Heart right ventricle (tissue), 16 donors: ENCODE data around the gene ANAPC16. TPM values are rescaled to one million over a fixed set of nuclear protein-coding genes. Genes with fewer than 3 reads are reported as not detected.
"Not testable (repeated sequence)": the region's sequence is repeated elsewhere in the genome, so short reads cannot be mapped to it uniquely, and the experiment has no call there.

Experiments
- ATAC-seq, 8 donors: fragments of 200-7000 bp; cut with Tn5 transposase; one replicate each; pipeline ENCODE4 v1.9.1; 2020; ENCODE audit warnings: mild to moderate bottlenecking in 8 of 8, moderate library complexity in 8 of 8, moderate number of reproducible peaks in 1 of 8
- DNase-seq, 2 donors: peaks; one replicate each; pipeline ENCODE4 v3.0.0-alpha.2; 2020
- H3K27ac ChIP-seq, 10 donors: fragments of 200-600 bp; sonication (generic) in 2 of 10; one replicate each; pipeline versions ENCODE4 v1.5.0 to v1.8.0; 2020 to 2022; ENCODE audit warnings: mild to moderate bottlenecking in 3 of 10
- H3K27me3 ChIP-seq, 7 donors: fragments of 200-600 bp; one replicate each; pipeline ENCODE4 v1.8.0; 2021 to 2022; ENCODE audit warnings: mild to moderate bottlenecking in 2 of 7
- H3K36me3 ChIP-seq, 9 donors: fragments of 200-600 bp; sonication (generic) in 1 of 9; one replicate each; pipeline versions ENCODE4 v1.5.0 to v1.8.0; 2020 to 2022; ENCODE audit warnings: mild to moderate bottlenecking in 2 of 9
- H3K4me1 ChIP-seq, 9 donors: fragments of 200-600 bp; sonication (generic) in 1 of 9; one replicate each; pipeline versions ENCODE4 v1.5.0 to v1.8.0; 2020 to 2022; ENCODE audit warnings: mild to moderate bottlenecking in 4 of 9
- H3K4me3 ChIP-seq, 10 donors: fragments of 200-600 bp; sonication (generic) in 2 of 10; one replicate each; pipeline versions ENCODE4 v1.5.0 to v1.8.0; 2020 to 2022; ENCODE audit warnings: mild to moderate bottlenecking in 7 of 10, moderate library complexity in 2 of 10
- H3K9me3 ChIP-seq, 11 donors: fragments of 200-600 bp in 10 of 11; sonication (generic) in 2 of 11; one replicate each; pipeline versions ENCODE4 v1.5.0 to v1.8.0; 2013 to 2022; ENCODE audit warnings: mild to moderate bottlenecking in 2 of 11, control low read depth in 1 of 11, moderate library complexity in 1 of 11
- WGBS, 2 donors: extraction: QIAGEN DNeasy Blood & Tissue Kit; methylation state at CpG; one replicate each; pipeline ENCODE4 v1.1.7; 2013; ENCODE audit warnings: inconsistent platforms in 1 of 2; 5-methylcytosine and 5-hydroxymethylcytosine counted together
- intact Hi-C, 10 donors: fragments of 100-400 bp; cut with DNase I; formaldehyde crosslinking; loops; one replicate each; pipeline versions ENCODE4 v1.11.1 to v1.14.2; 2022
- polyA plus RNA-seq, 2 donors: library from polyadenylated mRNA; stranded (reverse); fragments of 200-250 nt; gene quantifications; one replicate each; pipeline ENCODE4 v1.2.3, GENCODE V29; 2013
- total RNA-seq, 10 donors: library from RNA; stranded (reverse); fragmentation: NEBNext Ultra II Directional in 3 of 10; extraction: Animal tissue kit (Norgen Biotek cat#: 25700) in 3 of 10; gene quantifications; one replicate each; pipeline versions ENCODE4 v1.2.1 to v1.2.4, GENCODE V29; 2021 to 2023
- TF ChIP-seq, protein P1 (sequence below), 9 donors: fragments of 200-600 bp; sonication (generic) in 2 of 9; IDR thresholded peaks; one replicate each; pipeline versions ENCODE4 v1.5.0 to v1.8.0; 2021 to 2022; ENCODE audit warnings: antibody characterized with exemption in 9 of 9, mild to moderate bottlenecking in 5 of 9, moderate library complexity in 1 of 9
- donor health status: Arrhythmogenic right ventricular cardiomyopathy.
- donor health status: ischemic (EF 13 %, LVEDD 7.1; RV severe dilation, severe dysfunction).
- donor health status: healthy with polysubstance abuse.
- donor health status: DM: no; HTN: yes; CAD: no.
- donor health status: DM: no; HTN: no; CAD: no.
- donor health status: ischemic (EF 25% LVEDD 6.9; RV normal size, moderate dysfunction).
- donor health status: ischemic (EF 25% LVEDD 5.7; RV mildly dilated, moderate dysfunction).
- donor health status: healthy.
- donor health status: DM: yes; HTN: yes; CAD: no.
- donor health status: Ischemic cardiomyopathy.
- donor health status: ischemic (EF 35%, LVEDD 5.7; RV mildly dilated, moderate dysfunction).
- donor health status: nonischemic (EF 11% LVEDD 7.7; RV severe dilation, severe dysfunction).
- donor health status: DM: yes; HTN: yes; CAD: no.
- donor health status: PGD.
- donor health status: ischemic (EF 29% LVEDD 5.4; RV normal size, mild dysfunction).
- donor health status: nonischemic (EF 23%, LVEDD 6.1; RV moderate dilation, normal function).

ANAPC16 gene
- total and polyA plus RNA-seq, 12 donors: 129 to 246 (median 206) TPM

DNA sequence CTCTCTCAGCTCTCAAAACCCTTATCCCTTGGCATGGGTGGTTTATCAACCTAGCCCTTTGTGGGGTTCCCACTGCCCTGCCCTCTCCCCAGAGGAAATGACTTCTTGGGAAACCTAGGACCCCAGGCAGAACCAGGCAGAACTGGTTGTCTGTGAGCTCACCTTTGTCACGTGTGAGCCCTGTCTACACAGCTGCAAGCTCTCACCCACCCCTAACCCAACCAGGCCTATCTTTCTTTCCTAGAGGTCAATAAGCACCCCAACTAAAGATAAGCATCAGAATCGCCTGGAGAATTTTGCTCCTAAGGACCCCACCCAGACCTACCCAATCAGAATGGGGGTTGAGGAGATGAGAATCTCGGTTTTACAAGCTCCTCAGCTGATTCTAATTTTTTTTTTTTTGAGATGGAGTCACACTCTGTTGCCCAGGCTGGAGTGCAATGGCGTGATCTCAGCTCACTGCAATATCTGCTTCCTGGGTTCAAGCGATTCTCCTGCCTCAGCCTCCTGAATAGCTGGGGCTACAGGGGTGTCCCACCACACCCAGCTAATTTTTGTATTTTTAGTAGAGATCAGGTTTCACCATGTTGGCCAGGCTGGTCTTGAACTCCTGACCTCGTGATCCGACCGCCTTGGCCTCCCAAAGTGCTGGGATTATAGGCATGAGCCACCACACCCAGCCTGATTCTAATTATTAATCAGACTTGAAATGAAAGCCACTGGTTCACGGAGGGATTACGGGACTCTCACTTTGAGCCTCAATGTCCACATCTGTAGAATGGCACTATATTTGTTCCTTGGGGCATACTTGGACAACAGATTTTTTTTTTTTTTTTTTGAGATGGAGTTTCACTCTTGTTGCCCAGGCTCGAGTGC, 50.4 kb downstream of the ANAPC16 start:
- Histone ChIP-seq H3K36me3 (no peaks in the 10 kb centered on the region), H3K4me3 (no peak overlapping the region), H3K27ac (no peak overlapping the region), H3K9me3 (no peaks in the 10 kb centered on the region), H3K4me1 (peaks cover 0 to 24% (median 17%) of the 10 kb centered on the region in 9 donors), H3K27me3 (no peaks in the 10 kb centered on the region)
- DNase-seq: no peak
- TF ChIP-seq, protein P1, sequence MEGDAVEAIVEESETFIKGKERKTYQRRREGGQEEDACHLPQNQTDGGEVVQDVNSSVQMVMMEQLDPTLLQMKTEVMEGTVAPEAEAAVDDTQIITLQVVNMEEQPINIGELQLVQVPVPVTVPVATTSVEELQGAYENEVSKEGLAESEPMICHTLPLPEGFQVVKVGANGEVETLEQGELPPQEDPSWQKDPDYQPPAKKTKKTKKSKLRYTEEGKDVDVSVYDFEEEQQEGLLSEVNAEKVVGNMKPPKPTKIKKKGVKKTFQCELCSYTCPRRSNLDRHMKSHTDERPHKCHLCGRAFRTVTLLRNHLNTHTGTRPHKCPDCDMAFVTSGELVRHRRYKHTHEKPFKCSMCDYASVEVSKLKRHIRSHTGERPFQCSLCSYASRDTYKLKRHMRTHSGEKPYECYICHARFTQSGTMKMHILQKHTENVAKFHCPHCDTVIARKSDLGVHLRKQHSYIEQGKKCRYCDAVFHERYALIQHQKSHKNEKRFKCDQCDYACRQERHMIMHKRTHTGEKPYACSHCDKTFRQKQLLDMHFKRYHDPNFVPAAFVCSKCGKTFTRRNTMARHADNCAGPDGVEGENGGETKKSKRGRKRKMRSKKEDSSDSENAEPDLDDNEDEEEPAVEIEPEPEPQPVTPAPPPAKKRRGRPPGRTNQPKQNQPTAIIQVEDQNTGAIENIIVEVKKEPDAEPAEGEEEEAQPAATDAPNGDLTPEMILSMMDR (IDR thresholded peaks at IDR 0.05): no peak
- WGBS, 2 donors: 93 to 96% methylated on average over 11 of the region's 11 CpGs
- no peak for ATAC-seq
- intact Hi-C loops: no loop called here

DNA sequence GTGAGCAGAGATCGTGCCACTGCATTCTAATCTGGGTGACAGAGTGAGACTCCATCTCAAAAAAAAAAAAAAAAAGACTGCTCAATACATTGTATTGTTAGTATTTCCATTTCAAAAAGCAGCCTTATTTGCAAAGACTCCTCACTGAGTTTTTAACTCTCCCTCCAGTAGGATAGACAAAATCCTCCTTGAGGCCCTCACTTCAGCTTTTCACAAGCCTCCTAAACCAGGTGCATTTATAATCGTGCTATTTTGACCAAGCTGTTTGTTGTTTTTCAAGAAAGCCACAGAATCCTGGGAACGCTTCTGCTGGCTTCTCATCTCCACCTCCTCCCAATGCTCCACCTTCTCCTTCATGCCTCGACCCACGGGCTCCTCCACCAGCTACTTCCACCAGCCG, 51.6 kb downstream of the ANAPC16 start:
- Histone ChIP-seq H3K4me3 (no peak overlapping the region), H3K36me3 (no peaks in the 10 kb centered on the region), H3K4me1 (peaks cover 0 to 25% (median 19%) of the 10 kb centered on the region in 9 donors), H3K27me3 (no peaks in the 10 kb centered on the region), H3K27ac (no peak overlapping the region), H3K9me3 (no peaks in the 10 kb centered on the region)
- WGBS, 2 donors: 90 to 92% methylated on average over 6 of the region's 6 CpGs
- DNase-seq (no peak), ATAC-seq (no peak)
- TF ChIP-seq, protein P1 (IDR thresholded peaks at IDR 0.05): no peak
- intact Hi-C loops: no loop called here

DNA sequence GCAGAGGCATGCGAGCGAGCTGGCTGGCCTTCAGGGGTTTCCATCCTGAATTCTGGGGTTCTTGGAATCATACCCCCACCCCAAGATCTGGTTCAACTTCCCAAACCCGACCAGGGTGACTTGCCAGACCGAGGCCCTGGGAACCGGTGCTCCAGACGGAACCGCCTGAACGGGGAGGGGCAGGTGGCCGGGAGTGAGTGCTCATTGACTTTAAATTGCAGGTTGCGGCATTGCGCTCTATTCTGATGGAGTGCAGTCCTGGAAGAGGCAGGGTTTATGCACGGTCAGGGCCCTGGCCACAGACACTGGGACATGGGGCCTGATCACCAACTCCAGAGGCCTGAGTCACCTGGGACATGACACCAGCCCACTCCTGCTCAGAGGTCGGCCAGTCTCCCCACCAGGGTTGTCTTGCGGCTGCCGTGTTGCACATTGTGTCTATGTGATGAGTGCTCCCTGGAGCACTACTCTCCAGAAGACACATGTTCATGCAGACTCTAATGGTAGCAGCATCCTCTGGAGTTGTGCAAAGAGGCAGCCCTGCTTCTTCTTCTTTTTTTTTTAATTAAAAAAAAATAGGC, 52.1 kb downstream of the ANAPC16 start:
- DNase-seq: no peak
- no peak overlapping the region for H3K4me3 ChIP-seq

DNA sequence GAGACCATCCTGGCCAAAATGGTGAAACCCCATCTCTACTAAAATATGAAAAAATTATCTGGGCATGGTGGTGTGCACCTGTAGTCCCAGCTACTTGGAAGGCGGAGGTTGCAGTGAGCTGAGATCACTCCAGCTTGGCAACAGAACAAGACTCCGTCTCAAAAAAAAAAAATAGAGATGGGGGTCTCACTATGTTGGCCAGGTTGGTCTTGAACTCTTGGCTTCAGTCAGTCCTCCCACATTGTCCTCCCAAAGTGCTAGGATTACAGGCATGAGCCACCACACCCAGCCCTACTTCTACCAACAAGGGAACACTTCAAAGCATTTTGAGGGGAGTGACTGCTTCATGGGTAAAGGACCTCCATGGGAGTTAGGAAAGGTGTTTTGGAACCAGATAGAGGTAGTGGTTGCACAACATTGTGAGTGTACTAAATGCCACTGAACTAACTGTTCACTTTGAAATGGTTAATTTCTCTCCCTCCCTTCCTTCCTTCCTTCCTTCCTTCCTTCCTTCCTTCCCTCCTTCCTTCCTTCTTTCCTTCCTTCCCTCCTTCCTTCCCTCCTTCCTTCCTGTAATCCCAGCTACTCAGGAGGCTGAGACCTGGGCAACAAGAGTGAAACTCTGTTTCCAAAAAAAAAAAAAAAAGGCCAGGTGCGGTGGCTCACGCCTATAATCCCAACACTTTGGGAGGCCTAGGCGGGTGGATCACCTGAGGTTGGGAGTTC, 52.8 kb downstream of the ANAPC16 start:
- H3K27ac ChIP-seq, H3K9me3 ChIP-seq, ATAC-seq, H3K36me3 ChIP-seq, H3K27me3 ChIP-seq, H3K4me3 ChIP-seq, DNase-seq, intact Hi-C loops: not testable (repeated sequence)
- 94 to 100% methylated on average over 5 of the region's 5 CpGs for WGBS, 2 donors
- H3K4me1 ChIP-seq: peaks cover 0 to 30% (median 17%) of the 10 kb centered on the region in 9 donors

More for the DNA sequence above, 52.1 kb downstream of the ANAPC16 start:
- no peak overlapping the region for H3K27ac ChIP-seq
- TF ChIP-seq, protein P1 (IDR thresholded peaks at IDR 0.05): no peak
- H3K9me3 ChIP-seq: no peaks in the 10 kb centered on the region
- H3K36me3 ChIP-seq: no peaks in the 10 kb centered on the region
- no peaks in the 10 kb centered on the region for H3K27me3 ChIP-seq
- intact Hi-C loops: no loop called here
- no peak for ATAC-seq
- 94 to 95% methylated on average over 15 of the region's 15 CpGs for WGBS, 2 donors
- peaks cover 0 to 31% (median 21%) of the 10 kb centered on the region in 9 donors for H3K4me1 ChIP-seq
